HL-60 (cell line): Measurements from ENCODE around the gene ZBTB5.

Experiments
- CTCF ChIP-seq: IDR thresholded peaks from one replicate; pipeline ENCODE4 v1.5.1; 2011; ENCODE audit warnings: low read length, control low read depth, inconsistent platforms; ENCODE audit not compliant: insufficient read depth
- POLR2AphosphoS5 ChIP-seq: IDR thresholded peaks from 2 replicates; pipeline ENCODE4 v1.6.1; 2012; ENCODE audit warnings: low read depth
- REST ChIP-seq: IDR thresholded peaks from 2 replicates; pipeline ENCODE4 v1.6.1; 2012; ENCODE audit warnings: low read depth; ENCODE audit not compliant: insufficient replicate concordance

GRCh38 chr9:37508135-37508833, 43.0 kb upstream of the ZBTB5 start:
- TF ChIP-seq CTCF: no peak
- 0 out of 2 replicates have a peak, but pooled peaks have one; percentile 0 for TF ChIP-seq POLR2AphosphoS5
- no peak for TF ChIP-seq REST
